Keratinocyte (primary cell): Measurements from ENCODE around the gene REXO1.

ENCODE experiments used
- EZH2 ChIP-seq: IDR thresholded peaks from one replicate; pipeline ENCODE4 v1.6.1; 2012; ENCODE audit warnings: inconsistent platforms, mild to moderate bottlenecking, low read length, moderate library complexity
- TF ChIP-seq, protein P1 (sequence below), 3 experiments: IDR thresholded peaks in 1 of 3; conservative IDR thresholded peaks in 1 of 3; optimal IDR thresholded peaks in 1 of 3; 2 replicates in 2 of 3; 3 replicates in 1 of 3; pipeline versions ENCODE3 to v1.5.1; 2011; ENCODE audit warnings: low read length in 3 of 3, mild to moderate bottlenecking in 3 of 3, moderate library complexity in 2 of 3, control low read depth in 1 of 3, inconsistent platforms in 1 of 3; ENCODE audit not compliant: insufficient read depth in 2 of 3; ENCODE audit errors: extremely low read depth in 1 of 3

DNA sequence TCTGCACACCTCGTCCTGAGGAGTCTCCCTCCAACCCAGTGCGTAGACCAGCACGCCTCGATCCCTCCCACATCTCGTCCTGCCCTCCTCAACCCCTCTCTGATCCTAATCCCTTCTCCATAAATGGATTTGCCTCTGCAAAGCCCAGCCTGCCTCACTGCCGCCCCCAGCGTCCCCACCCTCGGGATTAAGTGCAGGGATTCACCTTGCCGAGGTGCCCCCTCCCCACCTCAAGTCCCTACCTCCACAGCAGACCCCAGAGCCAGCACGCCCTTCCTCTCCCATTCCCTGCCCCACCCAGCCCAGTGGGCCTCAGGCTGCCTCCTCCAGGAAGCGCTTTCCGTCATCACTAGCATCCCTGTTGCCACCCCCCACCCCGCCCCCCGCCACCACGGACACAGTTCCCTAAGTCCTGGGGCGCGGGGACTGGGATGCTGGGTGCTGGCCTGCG, 11.1 kb upstream of the REXO1 start:
- TF ChIP-seq, protein P1, sequence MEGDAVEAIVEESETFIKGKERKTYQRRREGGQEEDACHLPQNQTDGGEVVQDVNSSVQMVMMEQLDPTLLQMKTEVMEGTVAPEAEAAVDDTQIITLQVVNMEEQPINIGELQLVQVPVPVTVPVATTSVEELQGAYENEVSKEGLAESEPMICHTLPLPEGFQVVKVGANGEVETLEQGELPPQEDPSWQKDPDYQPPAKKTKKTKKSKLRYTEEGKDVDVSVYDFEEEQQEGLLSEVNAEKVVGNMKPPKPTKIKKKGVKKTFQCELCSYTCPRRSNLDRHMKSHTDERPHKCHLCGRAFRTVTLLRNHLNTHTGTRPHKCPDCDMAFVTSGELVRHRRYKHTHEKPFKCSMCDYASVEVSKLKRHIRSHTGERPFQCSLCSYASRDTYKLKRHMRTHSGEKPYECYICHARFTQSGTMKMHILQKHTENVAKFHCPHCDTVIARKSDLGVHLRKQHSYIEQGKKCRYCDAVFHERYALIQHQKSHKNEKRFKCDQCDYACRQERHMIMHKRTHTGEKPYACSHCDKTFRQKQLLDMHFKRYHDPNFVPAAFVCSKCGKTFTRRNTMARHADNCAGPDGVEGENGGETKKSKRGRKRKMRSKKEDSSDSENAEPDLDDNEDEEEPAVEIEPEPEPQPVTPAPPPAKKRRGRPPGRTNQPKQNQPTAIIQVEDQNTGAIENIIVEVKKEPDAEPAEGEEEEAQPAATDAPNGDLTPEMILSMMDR (optimal IDR thresholded peaks at IDR 0.05 in 1 of 3, IDR thresholded peaks at IDR 0.05 in 1 of 3, conservative IDR thresholded peaks at IDR 0.05 in 1 of 3; ENCODE audit: extremely low read depth in 1 of 3, insufficient read depth in 2 of 3, low read length in 3 of 3) = no peak
- no peak for TF ChIP-seq EZH2
